Effector memory CD4-positive, alpha-beta T cell (primary cell): ENCODE measurements around the gene SGK2.

Experiments
- DNase-seq, 3 donors: peaks; one replicate each; pipeline ENCODE4 v3.0.0-alpha.2; 2020
- H3K27ac ChIP-seq: 2 replicates; pipeline ENCODE4 v1.7.0; 2013; ENCODE audit warnings: mild to moderate bottlenecking, low read length, moderate library complexity; ENCODE audit not compliant: insufficient read depth, poor library complexity, severe bottlenecking
- H3K27me3 ChIP-seq: replicated peaks from 2 replicates; pipeline ENCODE4 v1.7.0; 2013; ENCODE audit warnings: mild to moderate bottlenecking, low read length; ENCODE audit not compliant: insufficient read depth, control insufficient read depth, poor library complexity, severe bottlenecking
- H3K36me3 ChIP-seq: 2 replicates; pipeline ENCODE4 v1.7.0; 2013; ENCODE audit warnings: mild to moderate bottlenecking, low read length, moderate library complexity; ENCODE audit not compliant: control insufficient read depth, insufficient read depth
- H3K4me1 ChIP-seq: 2 replicates; pipeline ENCODE4 v1.7.0; 2013; ENCODE audit warnings: low read length, mild to moderate bottlenecking; ENCODE audit not compliant: control insufficient read depth, insufficient read depth, poor library complexity, severe bottlenecking
- H3K4me3 ChIP-seq: 2 replicates; pipeline ENCODE4 v1.7.0; 2013; ENCODE audit warnings: low read length, low read depth, mild to moderate bottlenecking; ENCODE audit not compliant: insufficient read depth, poor library complexity, severe bottlenecking
- H3K9me3 ChIP-seq: 2 replicates; pipeline ENCODE4 v1.7.0; 2013; ENCODE audit warnings: mild to moderate bottlenecking, low read length, moderate library complexity; ENCODE audit not compliant: control insufficient read depth

The SGK2 gene

GRCh38 chr20:43563429-43563828 is 4.6 kb downstream of the SGK2 start:
- no peak for DNase-seq
- no peaks in the 10 kb centered on the region for H3K27me3 ChIP-seq

GRCh38 chr20:43563991-43564390 is 5.2 kb downstream of the SGK2 start:
- Histone ChIP-seq H3K36me3 (no peaks in the 10 kb centered on the region), H3K4me1 (no peaks in the 10 kb centered on the region), H3K9me3 (no peaks in the 10 kb centered on the region), H3K4me3 (no peak overlapping the region), H3K27ac (no peak overlapping the region), H3K27me3 (no peaks in the 10 kb centered on the region)
- DNase-seq, result no peak

More at GRCh38 chr20:43563429-43563828, 4.6 kb downstream of the SGK2 start:
- Histone ChIP-seq H3K36me3 (no peaks in the 10 kb centered on the region), H3K27ac (no peak overlapping the region), H3K4me3 (no peak overlapping the region), H3K4me1 (no peaks in the 10 kb centered on the region), H3K9me3 (no peaks in the 10 kb centered on the region)

GRCh38 chr20:43564455-43564854 is 5.6 kb downstream of the SGK2 start:
- no peak for DNase-seq

GRCh38 chr20:43564993-43565757 is 6.3 kb downstream of the SGK2 start:
- no peak for DNase-seq
- Histone ChIP-seq H3K36me3 (no peaks in the 10 kb centered on the region), H3K4me3 (no peak overlapping the region), H3K27me3 (no peaks in the 10 kb centered on the region), H3K27ac (no peak overlapping the region), H3K9me3 (no peaks in the 10 kb centered on the region), H3K4me1 (no peaks in the 10 kb centered on the region)

More at GRCh38 chr20:43564455-43564854, 5.6 kb downstream of the SGK2 start:
- Histone ChIP-seq H3K9me3 (no peaks in the 10 kb centered on the region), H3K4me1 (no peaks in the 10 kb centered on the region), H3K27me3 (no peaks in the 10 kb centered on the region), H3K36me3 (no peaks in the 10 kb centered on the region), H3K27ac (no peak overlapping the region), H3K4me3 (no peak overlapping the region)

GRCh38 chr20:43565758-43566104 is 6.9 kb downstream of the SGK2 start:
- Histone ChIP-seq H3K9me3 (no peaks in the 10 kb centered on the region), H3K27me3 (no peaks in the 10 kb centered on the region), H3K36me3 (no peaks in the 10 kb centered on the region), H3K4me3 (no peak overlapping the region), H3K27ac (no peak overlapping the region), H3K4me1 (no peaks in the 10 kb centered on the region)
- no peak for DNase-seq

GRCh38 chr20:43567477-43567876 is 8.7 kb downstream of the SGK2 start:
- no peaks in the 10 kb centered on the region for H3K27me3 ChIP-seq
- no peak overlapping the region for H3K27ac ChIP-seq
- DNase-seq, result no peak
- no peaks in the 10 kb centered on the region for H3K36me3 ChIP-seq
- no peak overlapping the region for H3K4me3 ChIP-seq
- H3K4me1 ChIP-seq, result no peaks in the 10 kb centered on the region
- no peaks in the 10 kb centered on the region for H3K9me3 ChIP-seq

- H3K36me3 ChIP-seq, result no peaks in the 10 kb centered on the region
- no peak overlapping the region for H3K4me3 ChIP-seq
- H3K27me3 ChIP-seq, result no peaks in the 10 kb centered on the region
- H3K9me3 ChIP-seq, result no peaks in the 10 kb centered on the region
- no peaks in the 10 kb centered on the region for H3K4me1 ChIP-seq
- no peak overlapping the region for H3K27ac ChIP-seq
- no peak for DNase-seq
Measured at GRCh38 chr20:43568706-43569105, 9.9 kb downstream of the SGK2 start.

GRCh38 chr20:43569282-43569681 is 10.5 kb downstream of the SGK2 start:
- no peaks in the 10 kb centered on the region for H3K4me1 ChIP-seq
- no peak overlapping the region for H3K4me3 ChIP-seq
- no peaks in the 10 kb centered on the region for H3K36me3 ChIP-seq
- no peaks in the 10 kb centered on the region for H3K27me3 ChIP-seq
- DNase-seq, result no peak
- no peak overlapping the region for H3K27ac ChIP-seq
- H3K9me3 ChIP-seq, result no peaks in the 10 kb centered on the region

- DNase-seq, result no peak
- H3K9me3 ChIP-seq, result no peaks in the 10 kb centered on the region
- H3K4me3 ChIP-seq, result no peak overlapping the region
- H3K36me3 ChIP-seq, result no peaks in the 10 kb centered on the region
- no peak overlapping the region for H3K27ac ChIP-seq
- no peaks in the 10 kb centered on the region for H3K27me3 ChIP-seq
- no peaks in the 10 kb centered on the region for H3K4me1 ChIP-seq
Measured at GRCh38 chr20:43570496-43570895, 11.7 kb downstream of the SGK2 start.

- H3K27me3 ChIP-seq, result no peaks in the 10 kb centered on the region
- no peak for DNase-seq
- H3K4me3 ChIP-seq, result no peak overlapping the region
- no peak overlapping the region for H3K27ac ChIP-seq
- H3K4me1 ChIP-seq, result no peaks in the 10 kb centered on the region
- no peaks in the 10 kb centered on the region for H3K36me3 ChIP-seq
- H3K9me3 ChIP-seq, result no peaks in the 10 kb centered on the region
Measured at GRCh38 chr20:43571310-43571709, 12.5 kb downstream of the SGK2 start.
